HG03521 (cell line): ENCODE measurements around the gene ECHDC3.
"Not testable (repeated sequence)": the region's sequence is repeated elsewhere in the genome, so short reads cannot be mapped to it uniquely, and the experiment has no call there.

Experiments
- ATAC-seq: cut with Tn5 transposase; IDR thresholded peaks from one replicate; pipeline ENCODE4 v1.9.1; 2021; ENCODE audit warnings: mild to moderate bottlenecking, moderate library complexity; ENCODE audit not compliant: unreplicated experiment

ECHDC3 gene

DNA sequence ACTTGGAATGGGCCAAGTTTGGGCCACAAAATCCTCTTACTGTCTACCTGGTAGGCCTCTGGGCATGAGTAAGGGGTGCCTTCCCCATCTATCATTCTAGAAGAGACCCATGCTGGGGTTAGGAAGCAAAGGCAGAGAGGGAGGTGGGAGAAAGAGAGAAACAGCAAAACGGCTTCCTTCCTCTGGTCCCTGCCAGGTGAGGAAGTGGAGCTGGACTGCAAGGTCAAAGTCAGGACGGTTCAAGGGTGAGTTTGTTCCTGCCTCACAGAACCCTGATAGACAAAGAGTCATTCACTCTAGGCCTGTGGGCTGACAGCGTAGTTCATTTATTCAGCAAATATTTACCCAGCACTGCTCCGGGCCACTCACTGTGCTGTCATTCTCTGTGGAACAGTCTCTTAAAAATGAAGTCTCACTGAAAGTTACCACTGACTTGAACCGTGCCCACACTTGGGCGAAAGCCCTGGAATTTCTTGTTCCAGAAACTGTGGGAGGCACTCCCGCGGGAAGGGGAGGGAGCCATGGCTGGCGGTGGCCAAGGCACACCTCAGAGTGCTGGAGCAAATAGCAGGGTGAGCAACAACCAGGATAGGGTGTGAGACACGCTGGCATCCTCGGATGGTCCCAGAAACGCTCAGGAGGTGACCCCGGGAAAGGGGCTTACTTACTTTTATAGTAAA lies 26.2 kb upstream of the ECHDC3 start:
- ATAC-seq = no peak

DNA sequence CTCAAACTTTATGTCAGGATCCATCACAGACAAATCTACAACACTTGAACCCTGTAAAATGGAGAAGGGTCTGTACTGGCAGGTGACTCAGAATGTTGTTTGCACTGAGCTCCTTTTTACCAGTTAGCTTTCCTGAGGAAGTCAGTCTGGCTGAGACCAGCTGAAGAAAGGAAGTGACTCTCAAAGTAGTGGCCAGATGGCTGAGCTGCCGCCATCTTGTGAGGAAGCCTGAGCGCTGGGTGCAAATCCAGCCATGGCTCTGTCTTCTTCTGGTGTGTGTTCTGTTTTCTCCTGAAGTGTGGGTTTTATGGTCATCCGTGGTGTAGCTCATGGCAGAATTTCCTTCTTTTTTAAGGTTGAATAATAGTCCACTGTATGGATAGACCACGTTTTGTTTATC lies 25.5 kb upstream of the ECHDC3 start:
- ATAC-seq = no peak

DNA sequence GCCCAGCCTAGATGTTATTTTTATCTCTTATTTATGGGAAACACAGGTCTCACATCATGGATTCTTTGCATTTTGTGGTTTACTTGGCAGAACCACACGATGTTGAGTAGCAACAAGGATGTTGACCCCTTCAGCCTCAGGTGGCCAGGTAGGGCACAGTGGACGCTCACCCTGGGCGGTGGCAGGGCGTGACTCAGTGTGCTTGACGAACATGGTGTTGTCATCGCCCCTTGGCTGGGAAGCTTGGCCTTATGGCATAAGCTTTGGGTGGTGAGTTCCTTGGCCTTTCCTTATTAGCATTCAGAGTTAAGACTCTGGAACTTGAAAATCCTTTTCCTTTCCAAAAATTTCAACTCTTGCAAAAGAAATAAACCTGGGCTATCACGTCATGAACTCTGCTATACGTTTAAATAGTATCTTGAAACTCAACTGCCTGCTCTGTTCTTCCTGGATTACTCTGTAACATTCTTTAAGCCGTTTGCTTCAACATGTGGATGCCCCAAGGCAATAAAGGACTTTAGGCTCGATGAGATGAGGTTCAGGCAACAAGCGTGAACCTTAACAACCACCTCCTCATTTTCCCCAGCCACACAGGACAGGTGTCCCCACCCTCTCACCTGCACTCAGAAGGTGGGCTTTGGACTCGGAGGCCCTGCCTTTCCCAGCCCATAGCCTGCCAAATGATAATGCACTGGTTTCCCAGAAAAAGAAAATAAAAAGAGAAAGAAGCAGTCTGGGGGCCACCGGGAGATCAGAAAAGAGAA lies 22.5 kb upstream of the ECHDC3 start:
- no peak for ATAC-seq

DNA sequence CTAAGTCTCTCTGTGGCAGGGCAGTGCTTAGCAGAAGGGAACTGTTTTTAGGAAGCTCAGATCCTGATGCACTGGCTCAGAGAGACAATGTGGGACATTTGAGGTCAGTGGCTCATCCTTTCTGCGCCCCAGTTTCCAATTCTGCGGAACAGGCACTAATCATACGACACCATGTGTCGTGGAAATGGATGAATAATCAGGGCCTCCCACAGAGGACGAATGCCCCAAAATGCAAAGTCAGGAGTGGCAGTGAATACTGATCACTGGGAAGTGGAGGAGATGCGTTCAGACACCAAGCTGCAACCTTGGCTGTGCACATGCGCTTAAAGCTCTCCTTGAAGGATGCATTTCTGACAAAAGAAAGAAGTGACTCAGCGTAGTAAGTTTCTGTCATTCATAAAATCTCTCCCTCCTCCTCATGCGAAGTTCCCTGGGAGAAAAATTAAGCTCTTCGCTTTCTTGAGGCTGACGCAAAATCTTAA lies 21.9 kb upstream of the ECHDC3 start:
- ATAC-seq = no peak

DNA sequence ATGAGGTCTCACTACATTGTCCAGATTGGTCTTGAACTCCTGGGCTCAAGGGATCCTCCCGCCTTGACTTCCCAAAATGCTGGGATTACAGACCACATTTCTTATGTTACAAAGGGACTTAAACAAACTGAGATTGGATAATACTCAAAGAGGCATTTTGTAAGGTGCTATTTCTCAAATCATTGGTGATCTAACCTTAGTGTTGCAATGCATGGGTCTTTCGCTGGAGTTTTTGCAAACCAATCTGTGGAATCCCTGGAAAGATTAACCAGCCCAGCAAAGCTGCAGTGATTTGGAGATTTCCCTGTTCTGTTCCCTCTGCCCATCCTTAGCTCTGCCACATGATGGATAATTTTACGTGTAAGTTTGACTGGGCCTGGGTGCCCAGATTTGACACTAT lies 20.4 kb upstream of the ECHDC3 start:
- ATAC-seq = no peak

DNA sequence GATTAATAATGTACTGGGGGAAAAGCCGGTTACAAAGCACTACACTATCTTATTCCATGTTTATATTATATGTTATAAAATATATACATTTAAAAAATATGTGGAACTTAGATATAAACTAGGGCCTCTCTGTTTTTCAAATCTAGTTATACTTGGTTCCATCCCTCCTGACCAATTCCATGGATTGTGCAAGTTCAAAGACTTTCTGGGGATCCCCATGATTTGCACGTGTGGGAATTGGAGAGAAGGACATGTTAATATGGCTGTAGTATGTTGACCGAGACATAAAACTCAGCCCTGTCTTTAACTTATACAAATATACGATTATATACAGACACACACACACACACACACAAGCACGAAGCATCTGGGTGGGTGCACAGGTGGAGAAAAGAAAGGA lies 18.8 kb upstream of the ECHDC3 start:
- no peak for ATAC-seq

DNA sequence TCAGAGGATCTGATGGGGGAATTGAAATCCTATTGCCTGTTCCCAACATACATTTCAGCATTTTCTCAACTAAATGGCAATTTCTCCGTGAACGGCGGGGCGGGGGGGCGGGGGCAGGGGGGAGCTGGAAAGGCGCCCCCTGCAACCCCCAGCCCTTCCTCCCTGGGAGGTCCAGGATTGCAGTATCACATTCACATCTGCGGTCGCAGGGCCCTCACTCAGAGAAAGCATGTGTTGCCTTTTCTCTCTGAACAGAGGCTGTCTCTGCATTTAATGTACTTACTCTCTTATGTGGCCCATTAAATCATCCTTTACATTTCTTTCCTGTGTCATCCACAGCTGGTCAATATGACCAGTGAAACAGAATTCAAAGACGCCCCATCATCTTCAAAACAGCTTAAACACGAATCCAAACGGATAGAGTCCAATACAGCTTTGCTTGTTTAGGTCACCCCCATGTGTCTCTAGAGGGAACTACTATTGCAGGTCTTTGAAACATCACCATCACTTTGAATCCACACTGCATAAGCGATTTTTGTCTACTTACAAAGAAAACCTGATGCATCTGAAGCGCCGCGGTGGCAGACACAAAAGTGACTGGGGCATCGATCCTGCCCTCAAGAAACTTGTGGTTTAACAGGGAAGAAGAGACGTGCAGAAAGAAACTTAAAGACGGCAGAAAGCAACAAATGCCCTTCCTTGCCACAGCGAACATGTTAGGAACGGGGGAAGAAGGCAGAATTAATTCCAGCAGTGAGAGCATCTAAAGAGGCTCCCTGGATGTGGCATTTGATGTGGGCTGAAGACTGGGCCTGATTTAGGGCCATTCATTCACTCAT lies 17.0 kb upstream of the ECHDC3 start:
- ATAC-seq = no peak

DNA sequence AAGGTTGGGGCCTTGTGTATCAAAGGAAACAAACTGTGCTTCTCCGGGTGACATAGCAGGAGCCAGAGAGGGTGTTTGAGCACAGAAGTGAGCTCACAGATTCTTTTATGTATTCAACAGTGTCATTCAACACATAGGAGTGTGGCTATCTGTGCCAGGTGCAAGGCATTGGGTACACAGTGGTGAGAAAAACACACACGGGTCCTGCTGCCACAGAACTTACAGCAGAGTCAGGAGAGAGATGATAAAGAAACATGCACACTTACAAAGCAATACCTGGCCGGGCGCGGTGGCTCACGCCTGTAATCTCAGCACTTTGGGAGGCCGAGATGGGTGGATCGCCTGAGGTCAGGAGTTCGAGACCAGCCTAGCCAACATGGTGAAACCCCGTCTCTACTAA lies 16.3 kb upstream of the ECHDC3 start:
- ATAC-seq = no peak

DNA sequence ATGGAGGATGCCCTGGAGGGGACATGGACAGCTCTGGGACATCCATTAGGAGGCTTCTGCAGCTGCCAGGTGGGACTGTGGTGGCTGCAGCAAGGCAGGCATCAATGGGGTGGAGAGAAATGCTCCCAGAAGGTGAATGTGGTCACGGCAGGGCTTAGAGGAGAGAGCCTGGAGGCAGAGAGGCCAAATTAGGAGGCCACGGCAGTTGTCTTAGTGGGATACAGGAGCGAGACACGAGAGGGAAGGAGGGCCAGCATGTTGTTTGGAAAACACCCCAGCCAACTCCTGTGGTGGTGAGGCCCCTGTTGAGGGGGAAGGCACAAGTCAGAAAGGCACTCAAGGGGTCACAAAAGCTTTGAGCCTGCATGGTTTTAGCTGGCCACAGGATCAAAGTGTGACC lies 14.6 kb upstream of the ECHDC3 start:
- no peak for ATAC-seq

DNA sequence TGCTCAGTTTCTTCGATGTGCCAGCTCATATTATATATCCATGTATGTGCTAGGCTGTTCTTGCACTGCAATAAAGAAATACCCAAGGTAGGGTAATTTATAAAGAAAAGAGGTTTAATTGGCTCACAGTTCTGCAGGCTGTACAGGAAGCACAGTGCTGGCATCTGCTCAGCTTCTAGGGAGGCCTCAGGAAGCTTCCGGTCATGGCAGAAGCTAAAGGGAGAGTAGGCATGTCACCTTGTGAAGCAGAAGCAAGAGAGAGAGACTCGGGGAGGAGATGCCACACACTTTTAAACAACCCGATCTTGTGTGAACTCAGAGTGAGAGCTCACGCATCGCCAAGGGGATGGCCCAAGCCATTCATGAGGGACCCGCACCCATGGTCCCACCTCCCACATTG lies 13.8 kb upstream of the ECHDC3 start:
- no peak for ATAC-seq

DNA sequence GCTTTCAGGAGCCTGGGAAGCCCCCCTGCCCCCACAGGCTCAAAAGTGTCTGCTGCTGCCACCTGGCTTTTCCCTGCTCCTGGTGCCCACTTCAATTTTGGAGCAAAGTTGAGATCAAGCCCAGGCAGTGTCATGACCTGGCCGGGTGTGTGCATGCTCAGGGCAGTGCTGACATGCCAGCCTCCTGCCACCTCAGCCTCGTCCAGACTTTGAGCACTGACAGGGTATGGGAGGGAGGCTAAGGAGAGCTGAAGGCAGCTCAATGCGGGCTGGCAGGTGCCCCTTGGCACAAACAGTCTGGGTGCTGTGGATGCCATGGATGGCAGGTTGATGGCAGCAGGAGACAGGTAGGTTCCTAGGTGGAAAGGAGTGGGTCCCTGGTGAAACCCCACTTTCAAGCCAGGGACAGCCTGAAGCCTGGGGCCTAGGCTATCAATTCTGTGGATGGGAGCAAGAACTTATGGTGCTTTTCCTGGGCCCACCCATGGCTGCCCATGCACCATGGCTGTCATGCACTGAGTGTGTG lies 12.3 kb upstream of the ECHDC3 start:
- ATAC-seq = no peak

DNA sequence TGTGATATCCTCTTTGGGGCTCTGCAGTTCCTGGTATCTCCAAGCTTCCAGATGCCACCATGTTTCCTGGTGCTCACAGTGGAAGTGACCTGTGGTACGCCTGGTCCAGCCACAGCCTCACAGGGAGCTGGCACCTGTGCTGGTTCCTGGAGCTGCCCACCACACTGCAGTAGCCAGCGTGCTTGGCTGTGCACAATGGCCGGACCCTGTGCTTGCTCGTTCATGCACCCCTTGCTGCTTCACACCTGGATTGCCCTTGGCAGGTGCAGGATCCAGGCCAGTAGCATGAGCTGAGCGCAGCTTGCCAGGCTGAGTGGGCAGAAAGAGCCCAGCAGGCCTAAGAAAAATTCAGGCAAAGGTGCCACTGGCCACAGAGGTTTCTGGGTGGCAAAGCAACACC lies 11.4 kb upstream of the ECHDC3 start:
- ATAC-seq = no peak

DNA sequence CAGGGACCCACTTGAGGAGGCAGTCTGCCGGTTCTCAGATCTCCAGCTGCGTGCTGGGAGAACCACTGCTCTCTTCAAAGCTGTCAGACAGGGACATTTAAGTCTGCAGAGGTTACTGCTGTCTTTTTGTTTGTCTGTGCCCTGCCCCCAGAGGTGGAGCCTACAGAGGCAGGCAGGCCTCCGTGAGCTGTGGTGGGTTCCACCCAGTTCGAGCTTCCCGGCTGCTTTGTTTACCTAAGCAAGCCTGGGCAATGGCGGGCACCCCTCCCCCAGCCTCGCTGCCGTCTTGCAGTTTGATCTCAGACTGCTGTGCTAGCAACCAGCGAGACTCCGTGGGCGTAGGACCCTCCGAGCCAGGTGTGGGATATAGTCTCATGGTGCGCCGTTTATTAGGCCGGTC lies 5.4 kb upstream of the ECHDC3 start:
- ATAC-seq = not testable (repeated sequence)

DNA sequence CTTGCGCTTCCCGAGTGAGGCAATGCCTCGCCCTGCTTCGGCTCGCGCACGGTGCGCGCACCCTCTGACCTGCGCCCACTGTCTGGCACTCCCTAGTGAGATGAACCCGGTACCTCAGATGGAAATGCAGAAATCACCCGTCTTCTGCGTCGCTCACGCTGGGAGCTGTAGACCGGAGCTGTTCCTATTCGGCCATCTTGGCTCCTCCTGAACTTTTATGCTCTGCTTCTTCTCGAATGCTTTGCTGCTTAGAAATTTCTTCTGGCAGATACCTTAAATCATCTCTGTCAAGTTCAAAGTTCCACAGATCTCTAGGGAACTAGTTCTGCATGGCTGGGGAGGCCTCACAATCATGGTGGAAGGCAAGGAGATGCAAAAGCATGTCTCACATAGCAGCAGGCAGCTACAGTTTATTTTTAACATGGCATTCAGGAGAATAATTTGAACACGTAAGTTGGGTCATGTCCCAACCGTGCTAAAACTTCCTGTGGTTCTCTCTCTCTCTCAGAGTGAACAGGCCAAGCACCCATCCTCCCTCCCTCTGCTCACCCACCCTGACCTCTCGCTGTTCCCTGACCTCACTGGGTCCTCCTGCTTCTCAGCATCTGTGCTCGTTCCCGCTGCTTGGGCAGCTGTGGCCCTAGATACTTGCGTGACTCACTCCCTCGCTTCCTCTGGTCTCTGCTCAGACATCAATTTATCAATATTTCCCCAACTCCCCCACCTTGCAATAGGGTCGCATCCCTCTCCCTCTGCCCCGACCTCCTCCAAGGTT lies 4.7 kb upstream of the ECHDC3 start:
- not testable (repeated sequence) for ATAC-seq

DNA sequence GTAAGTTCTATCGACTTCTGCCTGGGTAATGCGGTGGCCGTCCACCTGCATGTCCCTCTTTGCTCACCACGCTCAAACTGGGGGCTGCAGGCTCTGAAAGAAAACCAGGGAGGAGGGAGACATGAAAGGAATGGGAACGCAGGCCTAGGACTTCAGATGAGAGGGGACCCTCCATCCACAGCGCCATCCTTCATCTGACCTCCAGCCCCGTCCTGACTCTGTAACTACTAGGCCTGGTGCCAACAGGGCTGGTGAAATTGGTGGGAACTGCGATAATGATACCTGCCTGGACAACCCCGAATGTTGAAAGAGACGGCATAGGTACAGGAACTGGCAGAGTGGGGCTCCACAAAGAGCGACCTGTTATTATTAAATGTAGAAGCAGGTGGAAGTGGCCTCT lies 1.3 kb upstream of the ECHDC3 start:
- no peak for ATAC-seq

DNA sequence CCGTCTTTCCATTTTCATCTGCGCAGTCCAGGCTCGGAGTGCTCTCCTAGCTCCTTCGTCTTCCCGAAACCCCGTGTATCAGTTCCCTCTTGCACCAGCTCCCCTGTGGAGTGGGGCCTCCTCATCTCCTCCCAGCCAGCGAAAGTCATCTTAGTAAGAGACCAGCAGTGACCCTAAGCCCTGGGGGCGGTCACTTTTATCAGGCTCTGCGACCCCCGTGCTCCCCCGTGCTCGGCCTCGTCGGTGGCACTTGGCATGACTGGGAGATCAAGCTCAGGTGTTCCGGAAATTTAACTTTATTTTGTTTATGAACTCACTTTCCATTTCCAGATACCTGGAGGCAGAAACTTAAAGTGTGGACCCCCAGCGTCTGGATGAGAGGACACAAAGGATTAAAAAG lies 574 bp upstream of the ECHDC3 start:
- ATAC-seq = no peak

DNA sequence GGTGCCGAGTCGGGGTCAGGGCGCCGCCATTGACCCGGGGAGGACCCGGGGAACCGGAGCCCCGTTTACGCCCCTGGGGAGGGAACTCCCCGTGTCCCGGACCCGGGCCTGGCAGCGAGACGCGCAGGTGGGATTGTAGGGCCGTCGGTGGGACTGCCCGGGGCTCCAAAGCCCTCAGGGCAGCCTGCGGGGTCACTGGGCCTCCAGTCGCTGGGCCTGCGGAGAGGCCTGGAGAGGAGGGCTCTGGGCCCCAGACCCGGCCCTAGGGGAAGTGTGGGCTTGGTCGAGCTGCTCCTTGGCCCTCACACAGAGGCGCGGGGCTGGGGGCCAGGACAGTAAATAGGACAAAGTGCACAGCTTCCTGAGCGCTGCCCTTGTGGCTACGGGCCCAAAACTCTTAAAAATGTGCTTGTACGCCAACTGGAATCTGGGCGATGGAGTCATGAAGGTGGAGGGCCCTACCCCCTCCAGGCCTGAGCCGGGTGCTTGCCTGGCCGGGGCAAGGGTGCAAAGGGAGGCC lies 657 bp downstream of the ECHDC3 start:
- ATAC-seq = no peak

DNA sequence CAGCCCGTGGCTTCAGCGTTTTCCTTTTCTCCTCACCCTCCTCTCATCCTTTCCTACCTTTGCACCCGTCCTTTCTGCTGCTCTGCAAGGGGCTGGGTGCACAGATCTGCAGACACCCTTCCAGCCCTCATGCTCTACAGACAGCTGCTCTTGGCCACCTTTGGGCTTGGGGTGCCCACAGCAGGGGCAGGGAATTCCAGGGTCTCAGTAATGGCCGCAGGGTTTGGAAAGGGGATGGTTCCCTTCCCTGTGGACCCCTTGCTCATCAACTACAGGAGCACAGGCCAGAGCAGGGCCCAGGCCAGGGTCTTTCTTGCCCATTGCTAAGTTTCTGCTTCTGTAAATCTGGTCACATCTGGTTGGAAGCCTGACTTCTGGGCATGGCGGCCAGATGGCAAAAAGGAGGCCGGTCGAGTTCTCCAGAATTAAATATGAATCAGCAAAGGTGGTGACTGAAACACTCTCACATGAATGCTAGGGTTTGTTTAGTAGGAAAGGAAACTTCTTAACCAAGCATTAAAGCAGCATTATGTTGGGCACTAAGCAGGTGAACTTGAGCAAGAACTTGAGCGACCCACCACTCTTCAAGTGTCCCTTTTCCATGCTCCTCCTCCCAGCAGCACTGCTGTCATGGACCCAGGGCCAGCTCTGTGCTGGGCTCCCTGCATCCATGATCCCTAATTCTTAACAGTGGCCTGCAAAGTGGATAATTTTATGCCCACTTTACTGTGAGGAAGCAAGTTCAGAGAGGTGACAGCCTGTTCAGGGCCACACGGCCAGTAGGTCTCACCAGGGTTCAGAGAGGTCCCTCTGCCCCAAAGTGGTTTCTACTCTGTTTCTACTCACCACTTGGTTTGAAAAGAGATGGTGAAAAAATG lies 1.5 kb downstream of the ECHDC3 start:
- ATAC-seq = no peak

DNA sequence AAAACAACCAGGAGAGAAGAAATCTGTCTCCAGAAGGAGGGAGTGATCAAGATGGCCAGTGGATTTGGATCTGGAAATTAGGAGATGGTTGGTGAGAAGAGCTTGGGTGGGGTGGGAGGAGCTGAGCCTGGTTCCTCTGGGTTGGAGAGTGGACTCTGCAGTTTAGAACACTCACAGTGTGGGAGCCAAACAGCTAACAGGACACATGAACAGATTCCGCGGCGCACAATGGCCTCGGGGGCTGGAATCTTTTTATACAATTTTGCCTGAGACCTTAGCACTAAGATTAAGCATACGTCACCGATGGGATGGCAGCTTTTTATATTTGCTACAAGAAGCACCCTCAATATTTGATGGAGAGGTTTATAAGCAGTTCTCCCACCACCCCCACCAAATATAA lies 2.9 kb downstream of the ECHDC3 start:
- ATAC-seq = no peak
